Measurements from ENCODE around the gene SETMAR. TPM values are rescaled to one million over a fixed set of nuclear protein-coding genes. Genes with fewer than 3 reads are reported as not detected.

The SETMAR gene
- total and polyA plus RNA-seq, 2 experiments from 2014 or later: 13.5 to 15.4 TPM

DNA sequence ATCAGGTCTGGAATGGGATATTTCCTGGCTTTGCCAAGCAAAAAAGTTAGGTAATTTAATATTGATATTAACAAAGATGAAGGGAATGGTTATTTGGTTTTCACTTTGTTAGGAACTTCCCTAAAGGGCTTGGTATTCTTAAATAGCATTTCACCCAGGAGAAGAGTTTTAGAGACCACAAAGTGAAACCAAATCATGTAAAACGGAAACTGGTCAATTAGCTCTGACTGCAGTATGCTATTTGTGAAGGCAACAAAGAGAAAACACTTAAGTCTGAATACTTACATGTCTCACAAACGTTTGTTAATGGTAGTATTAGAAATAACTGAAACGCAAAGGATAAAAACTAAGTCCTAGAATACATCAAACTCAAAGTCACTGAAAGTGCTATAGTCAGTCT is 32.4 kb upstream of the SETMAR start:
- Histone ChIP-seq H3K27me3 (no peaks in the 10 kb centered on the region), H3K27ac (no peak overlapping the region), H3K4me1 (ENCODE audit: insufficient read depth) (no peaks in the 10 kb centered on the region), H3K36me3 (replicated peaks; ENCODE audit: insufficient read depth, low read depth) (no peaks in the 10 kb centered on the region), H4K20me1 (ENCODE audit: insufficient read depth, poor library complexity, severe bottlenecking) (no peaks in the 10 kb centered on the region), H3K79me2 (no peaks in the 10 kb centered on the region), H3K4me3 (no peak overlapping the region), H3K4me2 (no peak overlapping the region), H3K9me2 (replicated peaks; ENCODE audit: insufficient read depth) (no peaks in the 10 kb centered on the region), H2AFZ (no peak overlapping the region), H3K9me3 (ENCODE audit: low read depth) (no peaks in the 10 kb centered on the region)
- TF ChIP-seq, protein P1, sequence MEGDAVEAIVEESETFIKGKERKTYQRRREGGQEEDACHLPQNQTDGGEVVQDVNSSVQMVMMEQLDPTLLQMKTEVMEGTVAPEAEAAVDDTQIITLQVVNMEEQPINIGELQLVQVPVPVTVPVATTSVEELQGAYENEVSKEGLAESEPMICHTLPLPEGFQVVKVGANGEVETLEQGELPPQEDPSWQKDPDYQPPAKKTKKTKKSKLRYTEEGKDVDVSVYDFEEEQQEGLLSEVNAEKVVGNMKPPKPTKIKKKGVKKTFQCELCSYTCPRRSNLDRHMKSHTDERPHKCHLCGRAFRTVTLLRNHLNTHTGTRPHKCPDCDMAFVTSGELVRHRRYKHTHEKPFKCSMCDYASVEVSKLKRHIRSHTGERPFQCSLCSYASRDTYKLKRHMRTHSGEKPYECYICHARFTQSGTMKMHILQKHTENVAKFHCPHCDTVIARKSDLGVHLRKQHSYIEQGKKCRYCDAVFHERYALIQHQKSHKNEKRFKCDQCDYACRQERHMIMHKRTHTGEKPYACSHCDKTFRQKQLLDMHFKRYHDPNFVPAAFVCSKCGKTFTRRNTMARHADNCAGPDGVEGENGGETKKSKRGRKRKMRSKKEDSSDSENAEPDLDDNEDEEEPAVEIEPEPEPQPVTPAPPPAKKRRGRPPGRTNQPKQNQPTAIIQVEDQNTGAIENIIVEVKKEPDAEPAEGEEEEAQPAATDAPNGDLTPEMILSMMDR (IDR thresholded peaks at IDR 0.05; ENCODE audit: poor library complexity): no peak
- no peak for DNase-seq (ENCODE audit: low spot score)
- WGBS (ENCODE audit: low lambda C conversion rate, missing lambda C conversion rate): 21% methylated on average over 3 of the region's 3 CpGs

DNA sequence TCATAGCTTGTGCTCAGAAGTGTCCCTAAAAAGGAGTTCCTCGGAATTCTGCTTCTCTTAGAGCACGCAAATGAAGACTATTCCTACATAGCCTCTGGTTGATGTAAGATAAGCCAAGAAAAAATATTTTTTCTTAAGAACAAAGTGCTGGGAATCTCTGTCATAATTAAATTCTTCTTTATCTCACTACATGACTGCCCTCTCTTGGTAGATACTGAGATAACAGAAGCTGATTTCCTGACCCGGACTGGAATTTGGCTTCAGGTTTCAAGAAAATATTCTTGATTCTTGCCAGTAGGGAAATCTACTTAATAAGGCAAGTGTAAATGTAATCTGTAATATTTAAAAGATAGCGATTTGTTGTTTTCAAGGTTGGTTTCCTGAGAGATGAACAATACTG is 31.3 kb upstream of the SETMAR start:
- no peaks in the 10 kb centered on the region for H3K9me2 ChIP-seq (replicated peaks; ENCODE audit: insufficient read depth)
- H3K27ac ChIP-seq: no peak overlapping the region
- no peak overlapping the region for H2AFZ ChIP-seq
- no peaks in the 10 kb centered on the region for H4K20me1 ChIP-seq (ENCODE audit: insufficient read depth, poor library complexity, severe bottlenecking)
- no peaks in the 10 kb centered on the region for H3K79me2 ChIP-seq
- no peak overlapping the region for H3K4me3 ChIP-seq
- no peak overlapping the region for H3K4me2 ChIP-seq
- WGBS (ENCODE audit: low lambda C conversion rate, missing lambda C conversion rate): 8% methylated on average over 4 of the region's 4 CpGs
- no peaks in the 10 kb centered on the region for H3K4me1 ChIP-seq (ENCODE audit: insufficient read depth)
- DNase-seq (ENCODE audit: low spot score): peak; percentile 69
- TF ChIP-seq EZH2 (IDR thresholded peaks at IDR 0.05; ENCODE audit: borderline replicate concordance) (no peak), EZH2phosphoT487 (IDR thresholded peaks at IDR 0.05; ENCODE audit: low read depth, severe bottlenecking, unreplicated experiment) (no peak)
- TF ChIP-seq, protein P1 (IDR thresholded peaks at IDR 0.05; ENCODE audit: poor library complexity): peak; percentile 80
- no peaks in the 10 kb centered on the region for H3K36me3 ChIP-seq (replicated peaks; ENCODE audit: insufficient read depth, low read depth)
- H3K9me3 ChIP-seq (ENCODE audit: low read depth): no peaks in the 10 kb centered on the region
- no peaks in the 10 kb centered on the region for H3K27me3 ChIP-seq

DNA sequence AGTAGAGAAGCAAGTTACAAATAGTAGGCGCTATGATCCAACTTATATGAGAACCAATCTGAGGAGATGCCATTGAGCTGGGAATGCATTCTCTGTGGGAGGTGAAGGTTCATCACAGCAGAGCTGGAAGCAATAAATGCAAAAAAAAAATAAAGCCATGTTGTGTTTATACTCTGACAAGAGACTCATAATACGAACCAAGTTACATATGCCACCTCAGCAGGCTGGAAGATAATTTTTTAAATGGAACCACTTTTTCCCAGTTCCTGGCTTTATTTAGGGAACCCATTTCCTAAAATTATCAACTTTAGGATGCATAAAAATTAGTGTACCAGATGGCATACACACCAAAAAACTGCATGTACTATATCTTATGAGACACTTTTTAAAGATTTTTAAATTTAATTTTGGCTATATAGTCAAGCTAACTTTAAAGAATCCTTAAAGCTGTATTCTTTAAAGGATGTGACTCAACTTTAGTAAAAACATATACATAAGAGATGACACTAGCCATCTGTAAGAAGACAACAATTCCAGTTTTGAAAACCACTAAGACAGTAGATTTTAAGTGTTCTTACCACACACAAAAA is 23.6 kb upstream of the SETMAR start:
- no peaks in the 10 kb centered on the region for H3K9me3 ChIP-seq (ENCODE audit: low read depth)
- H3K4me1 ChIP-seq (ENCODE audit: insufficient read depth): no peaks in the 10 kb centered on the region
- no peaks in the 10 kb centered on the region for H3K79me2 ChIP-seq
- 87% methylated on average over 2 of the region's 2 CpGs for WGBS (ENCODE audit: low lambda C conversion rate, missing lambda C conversion rate)
- no peaks in the 10 kb centered on the region for H4K20me1 ChIP-seq (ENCODE audit: insufficient read depth, poor library complexity, severe bottlenecking)
- DNase-seq (ENCODE audit: low spot score): no peak
- no peaks in the 10 kb centered on the region for H3K9me2 ChIP-seq (replicated peaks; ENCODE audit: insufficient read depth)
- no peaks in the 10 kb centered on the region for H3K36me3 ChIP-seq (replicated peaks; ENCODE audit: insufficient read depth, low read depth)
- H3K27ac ChIP-seq: no peak overlapping the region
- H3K4me2 ChIP-seq: no peak overlapping the region
- no peaks in the 10 kb centered on the region for H3K27me3 ChIP-seq
- no peak overlapping the region for H3K4me3 ChIP-seq
- no peak overlapping the region for H2AFZ ChIP-seq
- no peak for TF ChIP-seq EZH2phosphoT487 (IDR thresholded peaks at IDR 0.05; ENCODE audit: low read depth, severe bottlenecking, unreplicated experiment)
- TF ChIP-seq, protein P1 (IDR thresholded peaks at IDR 0.05; ENCODE audit: poor library complexity): no peak

DNA sequence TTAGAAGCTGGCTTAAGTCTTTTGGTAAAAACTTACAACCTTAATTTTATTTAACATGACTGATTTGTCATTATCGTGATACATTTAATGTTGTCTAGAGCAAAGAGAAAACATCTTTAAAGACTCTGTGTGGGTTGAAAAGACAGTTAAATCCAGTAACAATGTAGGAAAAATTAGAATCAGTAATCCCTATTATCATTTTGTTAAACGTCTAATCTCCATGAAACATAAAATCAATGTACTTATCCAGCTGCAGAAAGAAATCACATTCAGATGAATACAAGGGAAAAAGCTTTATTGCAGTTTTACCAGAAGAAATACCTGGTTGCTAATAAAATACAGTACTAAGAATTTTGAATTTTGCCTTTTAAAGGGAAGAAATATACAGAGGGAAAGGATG is 21.2 kb upstream of the SETMAR start:
- Histone ChIP-seq H2AFZ (no peak overlapping the region), H3K9me3 (ENCODE audit: low read depth) (no peaks in the 10 kb centered on the region), H3K27ac (no peak overlapping the region), H3K79me2 (no peaks in the 10 kb centered on the region), H3K4me2 (no peak overlapping the region), H3K4me1 (ENCODE audit: insufficient read depth) (no peaks in the 10 kb centered on the region), H3K4me3 (no peak overlapping the region), H4K20me1 (ENCODE audit: insufficient read depth, poor library complexity, severe bottlenecking) (no peaks in the 10 kb centered on the region), H3K9me2 (replicated peaks; ENCODE audit: insufficient read depth) (no peaks in the 10 kb centered on the region), H3K36me3 (replicated peaks; ENCODE audit: insufficient read depth, low read depth) (no peaks in the 10 kb centered on the region), H3K27me3 (no peaks in the 10 kb centered on the region)
- no peak for DNase-seq (ENCODE audit: low spot score)
- 47% methylated on average over 2 of the region's 2 CpGs for WGBS (ENCODE audit: low lambda C conversion rate, missing lambda C conversion rate)
- TF ChIP-seq, protein P1 (IDR thresholded peaks at IDR 0.05; ENCODE audit: poor library complexity): no peak
- TF ChIP-seq EZH2 (IDR thresholded peaks at IDR 0.05; ENCODE audit: borderline replicate concordance): no peak
- no peak for TF ChIP-seq EZH2phosphoT487 (IDR thresholded peaks at IDR 0.05; ENCODE audit: low read depth, severe bottlenecking, unreplicated experiment)

All from hepatocyte (in vitro differentiated cells).